Urinary bladder (tissue), 4 donors: ENCODE data around the gene UGT1A6. TPM values are rescaled to one million over a fixed set of nuclear protein-coding genes. Genes with fewer than 3 reads are reported as not detected.
"Not testable (repeated sequence)": the region's sequence is repeated elsewhere in the genome, so short reads cannot be mapped to it uniquely, and the experiment has no call there.

ENCODE experiments used
- DNase-seq: peaks from one replicate; pipeline ENCODE4 v3.0.0-alpha.2; 2015; ENCODE audit errors: extremely low spot score
- H3K27ac ChIP-seq: one replicate; pipeline ENCODE4 v1.5.1; 2013; ENCODE audit warnings: low read depth, mild to moderate bottlenecking, moderate library complexity
- H3K36me3 ChIP-seq: one replicate; pipeline ENCODE4 v1.6.1; 2013; ENCODE audit warnings: mild to moderate bottlenecking, moderate library complexity; ENCODE audit not compliant: insufficient read depth
- H3K4me1 ChIP-seq: one replicate; pipeline ENCODE4 v1.6.1; 2013; ENCODE audit warnings: mild to moderate bottlenecking, moderate library complexity; ENCODE audit not compliant: insufficient read depth
- H3K4me3 ChIP-seq: one replicate; pipeline ENCODE4 v1.5.1; 2013; ENCODE audit warnings: low read depth, low read length
- WGBS: extraction: QIAGEN DNeasy Blood & Tissue Kit; methylation state at CpG from one replicate; pipeline ENCODE4 v1.1.7; 2013; 5-methylcytosine and 5-hydroxymethylcytosine counted together
- polyA plus RNA-seq: library from polyadenylated mRNA; stranded (reverse); fragments of 200-250 nt; gene quantifications from one replicate; pipeline ENCODE4 v1.2.3, GENCODE V29; 2013
- total RNA-seq: library from RNA; depleted of rRNA; stranded (reverse); fragments of >200 nt; gene quantifications from one replicate; pipeline ENCODE4 v1.2.3, GENCODE V29; 2014
- donor health status: healthy with polysubstance abuse.
- donor health status: healthy.

UGT1A6 gene
- total RNA-seq = 17.6 TPM
- polyA plus RNA-seq = 19.9 TPM

GRCh38 chr2:233692648-233693047, at the start of gene UGT1A6:
Gene UGT1A6, plus strand, starts transcription at chr2:233692890. Its CDS starts 115 bp downstream, at chr2:233693005.
- WGBS = 83% methylated on average over 4 of the region's 4 CpGs
- H3K36me3 ChIP-seq = no peaks in the 10 kb centered on the region
- no peak for DNase-seq
- no peaks in the 10 kb centered on the region for H3K4me1 ChIP-seq
- H3K4me3 ChIP-seq = peak within 1 kb of the TSS; percentile 2
- H3K27ac ChIP-seq = peak within 1 kb of the TSS; percentile 34

GRCh38 chr2:233643128-233643527, 49.6 kb upstream of the UGT1A6 start:
- DNase-seq = no peak
- no peak overlapping the region for H3K27ac ChIP-seq
- 91% methylated on average over 1 of the region's 1 CpG for WGBS
- H3K4me3 ChIP-seq = no peak overlapping the region
- no peaks in the 10 kb centered on the region for H3K4me1 ChIP-seq
- no peaks in the 10 kb centered on the region for H3K36me3 ChIP-seq

- H3K4me3 ChIP-seq, H3K4me1 ChIP-seq, DNase-seq, H3K36me3 ChIP-seq, H3K27ac ChIP-seq: not testable (repeated sequence)
- WGBS = 87% methylated on average over 3 of the region's 3 CpGs
Observed at GRCh38 chr2:233646033-233646432, 46.7 kb upstream of the UGT1A6 start.

- H3K4me3 ChIP-seq = no peak overlapping the region
- 70% methylated on average over 4 of the region's 4 CpGs for WGBS
Observed at GRCh38 chr2:233650981-233651380, 41.7 kb upstream of the UGT1A6 start.

GRCh38 chr2:233651430-233651829, 41.3 kb upstream of the UGT1A6 start:
- Histone ChIP-seq H3K36me3 (no peaks in the 10 kb centered on the region), H3K27ac (no peak overlapping the region), H3K4me1 (no peaks in the 10 kb centered on the region), H3K4me3 (no peak overlapping the region)
- WGBS = 96% methylated on average over 2 of the region's 2 CpGs
- no peak for DNase-seq

More at GRCh38 chr2:233650981-233651380, 41.7 kb upstream of the UGT1A6 start:
- H3K27ac ChIP-seq = no peak overlapping the region
- no peaks in the 10 kb centered on the region for H3K36me3 ChIP-seq
- DNase-seq = peak; percentile 31
- H3K4me1 ChIP-seq = no peaks in the 10 kb centered on the region

- WGBS = 65% methylated on average over 6 of the region's 6 CpGs
- H3K4me3 ChIP-seq = no peak overlapping the region
- no peaks in the 10 kb centered on the region for H3K4me1 ChIP-seq
- H3K36me3 ChIP-seq = no peaks in the 10 kb centered on the region
- DNase-seq = no peak
- no peak overlapping the region for H3K27ac ChIP-seq
Observed at GRCh38 chr2:233654501-233654900, 38.2 kb upstream of the UGT1A6 start.

- DNase-seq = no peak
- no peaks in the 10 kb centered on the region for H3K36me3 ChIP-seq
- H3K27ac ChIP-seq = no peak overlapping the region
- H3K4me3 ChIP-seq = no peak overlapping the region
- no peaks in the 10 kb centered on the region for H3K4me1 ChIP-seq
- 48% methylated on average over 1 of the region's 1 CpG for WGBS
Observed at GRCh38 chr2:233655043-233655442, 37.6 kb upstream of the UGT1A6 start.

- WGBS = 90% methylated on average over 3 of the region's 3 CpGs
- not testable (repeated sequence) for H3K27ac ChIP-seq, H3K4me1 ChIP-seq, H3K4me3 ChIP-seq, H3K36me3 ChIP-seq, DNase-seq
Observed at GRCh38 chr2:233655943-233656342, 36.7 kb upstream of the UGT1A6 start.

- Histone ChIP-seq H3K27ac (no peak overlapping the region), H3K4me1 (no peaks in the 10 kb centered on the region), H3K4me3 (no peak overlapping the region), H3K36me3 (no peaks in the 10 kb centered on the region)
- WGBS = 81% methylated on average over 10 of the region's 10 CpGs
- DNase-seq = no peak
Observed at GRCh38 chr2:233656443-233656842, 36.2 kb upstream of the UGT1A6 start.

- Histone ChIP-seq H3K27ac (no peak overlapping the region), H3K36me3 (no peaks in the 10 kb centered on the region), H3K4me1 (no peaks in the 10 kb centered on the region), H3K4me3 (no peak overlapping the region)
- no peak for DNase-seq
Observed at GRCh38 chr2:233658610-233659009, 34.1 kb upstream of the UGT1A6 start.

- 45% methylated on average over 1 of the region's 1 CpG for WGBS
- no peak overlapping the region for H3K27ac ChIP-seq
Observed at GRCh38 chr2:233663911-233664310, 28.8 kb upstream of the UGT1A6 start.

GRCh38 chr2:233668605-233669260, 24.0 kb upstream of the UGT1A6 start:
- DNase-seq = no peak

More at GRCh38 chr2:233663911-233664310, 28.8 kb upstream of the UGT1A6 start:
- H3K4me1 ChIP-seq = no peaks in the 10 kb centered on the region
- no peaks in the 10 kb centered on the region for H3K36me3 ChIP-seq
- no peak overlapping the region for H3K4me3 ChIP-seq
- no peak for DNase-seq

GRCh38 chr2:233671290-233672161, 21.2 kb upstream of the UGT1A6 start, which contains the start of gene UGT1A9:
Gene UGT1A9, plus strand, starts transcription at chr2:233671898. Its CDS starts 37 bp downstream, at chr2:233671935.
- no peaks in the 10 kb centered on the region for H3K4me1 ChIP-seq
- H3K27ac ChIP-seq = no peak within 1 kb of the TSS
- no peak for DNase-seq
- no peak within 1 kb of the TSS for H3K4me3 ChIP-seq
- WGBS = 82% methylated on average over 5 of the region's 5 CpGs
- H3K36me3 ChIP-seq = no peaks in the 10 kb centered on the region

More at GRCh38 chr2:233668605-233669260, 24.0 kb upstream of the UGT1A6 start:
- 92% methylated on average over 4 of the region's 4 CpGs for WGBS
- Histone ChIP-seq H3K4me3 (no peak overlapping the region), H3K27ac (no peak overlapping the region), H3K4me1 (no peaks in the 10 kb centered on the region), H3K36me3 (no peaks in the 10 kb centered on the region)

GRCh38 chr2:233672886-233673285, 19.8 kb upstream of the UGT1A6 start:
- 89% methylated on average over 3 of the region's 3 CpGs for WGBS
- Histone ChIP-seq H3K27ac (no peak overlapping the region), H3K36me3 (no peaks in the 10 kb centered on the region), H3K4me1 (no peaks in the 10 kb centered on the region), H3K4me3 (no peak overlapping the region)
- DNase-seq = no peak
